Amygdala (tissue), 56 donors: ENCODE data around the gene EP400.

Experiments
- DNase-seq, 56 donors: peaks; one replicate each; lab custom pipeline; 2025; lab: John Stamatoyannopoulos, UW

EP400 gene, protein sequence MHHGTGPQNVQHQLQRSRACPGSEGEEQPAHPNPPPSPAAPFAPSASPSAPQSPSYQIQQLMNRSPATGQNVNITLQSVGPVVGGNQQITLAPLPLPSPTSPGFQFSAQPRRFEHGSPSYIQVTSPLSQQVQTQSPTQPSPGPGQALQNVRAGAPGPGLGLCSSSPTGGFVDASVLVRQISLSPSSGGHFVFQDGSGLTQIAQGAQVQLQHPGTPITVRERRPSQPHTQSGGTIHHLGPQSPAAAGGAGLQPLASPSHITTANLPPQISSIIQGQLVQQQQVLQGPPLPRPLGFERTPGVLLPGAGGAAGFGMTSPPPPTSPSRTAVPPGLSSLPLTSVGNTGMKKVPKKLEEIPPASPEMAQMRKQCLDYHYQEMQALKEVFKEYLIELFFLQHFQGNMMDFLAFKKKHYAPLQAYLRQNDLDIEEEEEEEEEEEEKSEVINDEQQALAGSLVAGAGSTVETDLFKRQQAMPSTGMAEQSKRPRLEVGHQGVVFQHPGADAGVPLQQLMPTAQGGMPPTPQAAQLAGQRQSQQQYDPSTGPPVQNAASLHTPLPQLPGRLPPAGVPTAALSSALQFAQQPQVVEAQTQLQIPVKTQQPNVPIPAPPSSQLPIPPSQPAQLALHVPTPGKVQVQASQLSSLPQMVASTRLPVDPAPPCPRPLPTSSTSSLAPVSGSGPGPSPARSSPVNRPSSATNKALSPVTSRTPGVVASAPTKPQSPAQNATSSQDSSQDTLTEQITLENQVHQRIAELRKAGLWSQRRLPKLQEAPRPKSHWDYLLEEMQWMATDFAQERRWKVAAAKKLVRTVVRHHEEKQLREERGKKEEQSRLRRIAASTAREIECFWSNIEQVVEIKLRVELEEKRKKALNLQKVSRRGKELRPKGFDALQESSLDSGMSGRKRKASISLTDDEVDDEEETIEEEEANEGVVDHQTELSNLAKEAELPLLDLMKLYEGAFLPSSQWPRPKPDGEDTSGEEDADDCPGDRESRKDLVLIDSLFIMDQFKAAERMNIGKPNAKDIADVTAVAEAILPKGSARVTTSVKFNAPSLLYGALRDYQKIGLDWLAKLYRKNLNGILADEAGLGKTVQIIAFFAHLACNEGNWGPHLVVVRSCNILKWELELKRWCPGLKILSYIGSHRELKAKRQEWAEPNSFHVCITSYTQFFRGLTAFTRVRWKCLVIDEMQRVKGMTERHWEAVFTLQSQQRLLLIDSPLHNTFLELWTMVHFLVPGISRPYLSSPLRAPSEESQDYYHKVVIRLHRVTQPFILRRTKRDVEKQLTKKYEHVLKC (N-terminal part only)

DNA sequence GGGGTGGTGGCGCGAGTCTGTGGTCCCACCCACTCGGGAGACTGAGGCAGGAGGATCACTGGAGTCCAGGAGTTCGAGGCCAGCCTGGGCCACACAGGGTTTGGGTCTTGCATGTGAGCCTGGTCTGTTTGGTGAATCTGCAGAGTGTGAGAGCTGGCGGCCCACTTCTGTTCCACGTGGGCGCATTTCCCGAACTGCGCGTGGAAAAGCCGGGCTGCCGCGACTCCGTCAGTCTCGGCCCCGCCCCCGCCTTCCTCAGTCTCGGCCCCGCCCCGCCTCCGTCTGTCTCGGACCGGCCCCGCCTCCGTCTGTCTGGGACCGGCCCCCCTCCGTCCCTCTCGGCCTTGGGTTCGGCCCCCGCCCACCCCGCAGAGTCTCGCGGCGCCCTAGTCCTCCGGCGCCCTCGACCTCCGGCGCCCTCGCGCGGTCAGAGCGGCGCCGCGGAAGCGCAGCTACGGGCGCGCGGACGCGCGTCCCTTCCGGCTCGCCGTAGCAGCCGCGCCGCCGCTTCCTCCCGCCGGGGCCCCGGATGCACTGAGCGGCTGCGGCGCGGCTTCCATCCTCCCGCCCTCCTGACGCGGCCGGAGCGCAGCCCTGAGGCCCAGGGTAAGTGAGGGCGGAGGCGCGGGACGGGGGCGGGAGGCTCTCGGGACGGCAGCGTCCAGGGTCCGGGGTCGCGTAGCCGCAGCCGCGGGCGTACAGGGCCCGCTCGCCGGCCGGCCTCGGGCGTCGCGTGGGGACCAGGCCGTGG lies at the start of gene EP400:
TSS of gene EP400 (plus strand) at position 512 of the 751 bp plus-strand sequence. CDS start 10,678 bp downstream, outside the sequence.
- peak; percentile 39 to 93 (median 83) for DNase-seq

DNA sequence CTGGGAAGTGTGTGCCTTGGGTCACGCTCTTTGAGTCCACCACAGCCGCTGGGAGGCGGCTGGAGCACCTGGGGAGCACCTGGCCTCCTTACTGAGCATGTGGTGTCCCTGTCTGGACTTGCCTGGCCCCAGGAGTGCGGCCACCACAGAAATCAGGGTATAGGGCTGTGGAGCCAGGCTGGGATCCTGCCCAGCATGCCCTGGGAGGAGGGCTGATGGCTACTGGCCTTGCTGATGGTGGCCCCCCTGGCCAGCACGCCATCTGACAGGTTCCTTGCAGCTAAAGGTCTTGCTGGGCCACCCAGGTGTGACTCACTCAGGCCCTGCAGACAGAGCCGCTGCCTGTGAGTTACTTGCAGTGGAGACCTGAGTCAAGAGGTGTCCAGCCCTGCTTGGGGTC lies 49.3 kb upstream of the EP400 start:
- no peak for DNase-seq

DNA sequence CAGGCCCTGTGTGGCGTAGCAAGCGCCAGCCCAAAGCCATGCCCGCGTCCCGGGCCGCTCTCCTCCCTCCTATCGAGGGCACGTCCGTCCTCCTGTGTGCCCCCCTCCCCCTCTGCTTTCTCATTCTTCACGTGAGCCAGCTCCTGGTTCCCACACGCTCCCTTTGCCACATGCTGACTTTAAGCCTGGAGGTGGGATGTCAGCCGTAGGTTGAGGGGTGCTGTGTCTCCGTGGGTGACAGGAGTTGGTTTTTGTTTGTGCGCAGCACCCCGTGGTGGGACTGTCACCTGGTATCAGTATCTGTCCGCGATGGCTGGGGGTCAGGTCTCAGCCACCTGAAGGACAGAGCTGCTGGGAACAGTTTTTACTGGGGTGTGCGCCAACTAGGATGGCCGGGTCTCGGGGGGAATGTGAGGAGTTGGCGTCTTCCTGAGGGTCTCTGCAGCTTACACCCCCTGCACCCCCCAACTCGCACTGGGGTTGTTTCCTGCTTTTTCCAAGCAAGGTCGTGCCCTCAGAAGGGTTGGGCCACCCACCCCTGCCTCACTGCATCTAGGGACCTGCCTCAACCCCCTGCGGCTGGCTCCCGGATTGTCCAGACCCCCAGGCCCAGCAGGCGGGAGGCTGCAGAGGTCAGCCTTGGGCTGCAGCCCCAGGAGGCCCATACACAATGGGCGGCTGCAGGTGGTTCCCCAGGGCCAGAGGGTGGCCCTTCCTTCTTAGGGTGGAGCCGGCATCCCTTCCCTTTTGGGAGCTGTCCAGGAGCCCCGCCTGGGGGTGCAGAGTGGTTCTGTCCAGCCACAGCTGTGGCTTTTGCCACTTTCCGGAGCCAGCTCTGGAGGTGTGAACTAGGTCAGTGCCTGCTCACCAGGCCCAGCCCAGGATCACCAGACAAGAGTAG lies 48.1 kb upstream of the EP400 start:
- no peak for DNase-seq

DNA sequence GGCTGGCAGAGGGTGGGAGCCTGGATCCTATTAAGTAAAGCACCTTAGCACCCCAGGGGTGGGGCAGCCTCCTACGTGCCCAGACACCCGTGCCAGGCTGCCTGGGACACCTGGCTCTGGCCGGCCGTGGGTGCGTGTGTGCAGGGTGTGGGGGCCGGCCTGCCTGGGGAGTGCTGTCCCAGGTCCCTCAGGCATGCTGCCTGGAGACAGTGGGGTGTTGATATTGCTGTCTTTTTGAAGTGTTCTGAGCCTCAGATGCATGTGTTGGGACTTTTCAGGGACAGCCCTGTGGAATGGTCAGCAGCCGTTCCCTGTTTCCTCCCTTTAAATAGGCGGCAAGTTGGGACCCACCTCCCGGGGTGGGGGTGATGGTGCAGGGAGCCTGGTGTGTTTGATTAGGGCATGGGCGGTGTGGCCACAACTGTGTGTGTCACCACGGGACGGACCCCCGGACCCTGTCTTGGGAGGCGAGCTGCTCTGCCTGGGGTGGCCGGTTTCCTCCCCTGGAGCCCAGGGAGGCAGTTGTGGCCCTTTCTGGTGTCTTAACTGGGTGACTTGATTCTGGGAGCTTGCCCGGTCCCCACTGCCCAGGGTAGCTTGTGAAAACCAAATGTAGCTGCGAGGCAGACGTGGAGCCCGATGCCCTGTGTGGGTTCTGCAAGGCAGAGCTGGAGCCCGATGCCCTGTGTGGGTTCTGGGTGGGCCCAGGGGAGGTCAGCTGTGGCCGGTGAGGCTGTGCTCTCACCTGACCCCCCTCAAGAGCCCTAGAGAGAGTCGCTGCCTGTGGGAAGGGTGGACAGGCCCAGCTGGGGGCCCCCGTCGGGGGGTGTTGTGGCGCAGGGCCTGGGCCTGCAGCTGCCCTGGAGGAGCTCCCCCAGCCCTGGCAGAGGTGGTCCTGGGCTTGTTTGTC lies 47.2 kb upstream of the EP400 start:
- DNase-seq: no peak

DNA sequence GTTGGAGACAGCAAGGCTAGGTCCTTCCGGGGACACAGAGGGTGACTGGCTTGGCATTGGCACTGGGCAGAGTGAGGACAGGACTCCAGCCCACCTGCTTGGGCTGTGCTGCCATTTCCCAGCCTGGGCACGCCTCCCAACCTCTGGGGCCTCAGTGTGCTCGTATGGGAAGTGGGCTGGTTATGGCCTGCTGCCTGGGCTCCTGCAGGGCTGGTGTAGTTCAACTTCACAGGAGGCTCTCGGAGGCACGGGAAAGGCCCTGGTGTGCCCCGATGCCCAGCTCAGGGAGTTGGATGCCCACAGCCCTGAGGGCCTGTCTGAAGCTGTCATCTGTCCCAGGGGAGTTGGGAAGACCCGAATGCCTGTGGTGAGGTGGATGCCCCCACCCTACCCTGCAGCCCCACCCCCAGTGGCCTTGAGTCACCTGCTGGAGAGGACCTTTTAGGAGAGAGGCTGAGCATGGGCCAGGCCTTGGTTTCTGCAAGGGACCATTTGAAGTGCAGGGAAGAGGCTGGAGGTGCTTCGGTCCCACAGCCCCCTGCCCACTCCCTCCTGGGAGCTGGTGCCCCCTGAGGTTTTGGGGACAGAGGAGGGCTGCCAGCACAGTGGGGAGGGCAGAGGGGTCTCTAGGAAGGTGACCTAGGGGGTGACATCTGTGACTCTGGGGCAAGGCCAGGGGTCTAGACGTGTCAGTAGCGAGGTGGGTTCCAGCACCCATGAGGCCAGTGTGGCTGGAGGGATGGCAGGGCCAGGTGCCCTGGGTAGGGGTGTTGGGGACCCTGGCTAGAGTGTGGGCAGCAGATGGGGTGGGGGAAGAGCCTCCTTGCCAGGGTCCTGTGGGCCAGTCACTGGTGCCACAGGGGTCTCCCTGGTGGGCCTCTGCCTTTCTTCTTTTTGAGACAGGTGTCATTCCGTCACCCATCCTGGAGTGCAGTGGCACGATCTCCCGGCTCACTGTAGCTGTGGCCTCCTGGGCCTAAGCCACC lies 46.2 kb upstream of the EP400 start:
- no peak for DNase-seq

DNA sequence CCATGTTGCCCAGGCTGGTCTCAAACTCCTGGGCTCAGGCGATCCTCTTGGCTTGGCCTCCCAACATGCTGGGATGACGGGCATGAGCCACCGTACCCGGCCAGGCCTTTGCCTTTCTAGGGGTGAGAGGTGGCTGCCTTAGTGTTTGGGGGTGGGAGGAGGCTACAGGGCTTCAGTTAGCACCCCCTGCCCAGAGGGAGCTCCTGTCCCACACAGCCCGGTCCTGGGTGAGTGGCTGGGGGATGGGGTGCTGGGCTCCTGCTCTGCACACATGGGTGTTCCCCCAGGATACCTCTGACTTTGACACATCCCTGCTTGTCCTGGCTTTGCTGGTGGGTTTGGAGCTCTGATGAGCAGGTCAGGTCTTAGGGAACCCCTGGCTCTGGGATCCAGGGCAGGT lies 45.4 kb upstream of the EP400 start:
- DNase-seq: no peak

DNA sequence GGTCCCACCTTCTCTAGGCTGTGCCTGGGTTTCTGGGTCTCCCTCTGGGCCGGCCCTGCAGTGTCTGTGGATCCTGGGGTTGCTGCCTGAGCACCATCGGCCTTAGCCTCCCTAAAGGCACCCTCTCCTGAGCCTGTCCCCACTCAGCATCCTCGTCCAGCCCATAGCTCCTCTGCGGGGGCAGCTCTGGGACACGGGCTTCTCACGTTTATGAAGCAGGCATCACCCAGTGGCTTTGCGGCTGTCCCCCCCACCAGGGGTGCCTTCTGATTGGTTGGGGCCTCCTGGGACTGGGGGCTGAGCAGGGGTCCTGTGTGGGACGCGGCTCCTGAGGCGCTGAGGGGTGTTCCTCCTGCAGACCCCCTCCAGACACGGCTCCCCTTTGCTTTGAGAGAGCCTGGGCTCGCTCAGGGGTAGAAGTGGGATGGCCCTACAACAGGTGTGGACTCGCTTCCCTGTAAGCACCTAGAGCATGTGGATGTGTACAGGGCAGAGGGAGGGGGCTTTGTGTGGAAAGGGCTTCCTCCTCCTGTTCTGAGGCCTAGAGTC lies 44.6 kb upstream of the EP400 start:
- no peak for DNase-seq

DNA sequence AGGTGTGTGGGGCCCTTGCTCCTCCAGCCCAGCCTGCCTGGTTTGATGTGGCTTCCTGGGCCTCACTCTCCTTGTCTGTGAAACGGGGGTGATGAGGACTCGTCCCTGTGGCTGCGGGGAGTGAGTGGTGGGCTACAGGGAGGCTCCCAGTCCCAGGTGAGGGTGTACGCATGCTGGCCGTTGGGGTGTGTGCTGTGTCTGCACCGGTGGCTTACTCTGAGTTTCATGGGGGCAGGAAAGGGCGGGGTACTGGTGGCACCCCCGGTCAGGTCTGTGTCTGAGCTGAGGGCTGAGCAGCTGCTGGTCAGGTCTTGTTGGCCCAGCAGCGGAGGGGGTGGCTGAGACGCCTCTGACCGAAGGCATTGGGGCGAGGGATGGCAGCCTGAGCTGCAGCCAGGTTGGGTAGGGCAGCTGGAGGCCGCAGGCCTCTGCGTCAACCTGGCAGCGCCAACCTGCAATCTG lies 44.1 kb upstream of the EP400 start:
- DNase-seq: no peak

DNA sequence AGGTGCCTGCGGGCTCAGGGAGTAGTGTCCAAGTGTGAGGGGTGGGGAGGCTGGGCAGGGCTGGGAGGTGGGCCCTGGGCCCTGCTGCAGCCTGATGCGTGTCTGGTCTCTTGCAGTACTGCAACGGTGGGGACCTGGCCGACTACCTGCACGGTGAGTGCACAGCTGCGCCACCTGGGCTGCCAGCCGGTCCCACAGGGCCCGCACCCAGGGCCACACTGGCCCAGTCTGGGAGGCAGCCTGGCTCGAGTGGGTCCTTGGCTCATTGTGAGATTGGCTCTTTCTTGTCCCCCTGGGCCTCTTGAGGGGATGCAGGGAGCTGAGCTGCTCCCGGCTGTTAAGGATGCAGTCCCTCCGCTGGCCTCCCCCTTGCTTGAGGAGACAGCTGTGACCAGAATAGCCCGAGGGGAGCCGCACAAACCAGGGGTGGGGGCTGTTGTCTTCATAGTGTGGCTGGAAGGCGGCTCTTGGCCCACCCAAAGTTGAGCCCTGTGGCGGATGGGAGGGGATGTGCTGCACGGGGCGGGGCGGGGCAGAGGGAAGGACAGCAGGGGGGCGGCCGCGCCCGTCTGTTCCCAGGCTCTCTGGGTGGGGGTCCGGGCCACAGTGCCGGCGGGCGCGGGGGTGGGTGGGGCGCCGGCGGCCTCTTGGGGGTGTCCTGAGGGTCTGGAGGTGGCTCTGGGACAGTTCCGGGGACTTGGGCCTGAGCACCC lies 42.2 kb upstream of the EP400 start:
- DNase-seq: no peak

DNA sequence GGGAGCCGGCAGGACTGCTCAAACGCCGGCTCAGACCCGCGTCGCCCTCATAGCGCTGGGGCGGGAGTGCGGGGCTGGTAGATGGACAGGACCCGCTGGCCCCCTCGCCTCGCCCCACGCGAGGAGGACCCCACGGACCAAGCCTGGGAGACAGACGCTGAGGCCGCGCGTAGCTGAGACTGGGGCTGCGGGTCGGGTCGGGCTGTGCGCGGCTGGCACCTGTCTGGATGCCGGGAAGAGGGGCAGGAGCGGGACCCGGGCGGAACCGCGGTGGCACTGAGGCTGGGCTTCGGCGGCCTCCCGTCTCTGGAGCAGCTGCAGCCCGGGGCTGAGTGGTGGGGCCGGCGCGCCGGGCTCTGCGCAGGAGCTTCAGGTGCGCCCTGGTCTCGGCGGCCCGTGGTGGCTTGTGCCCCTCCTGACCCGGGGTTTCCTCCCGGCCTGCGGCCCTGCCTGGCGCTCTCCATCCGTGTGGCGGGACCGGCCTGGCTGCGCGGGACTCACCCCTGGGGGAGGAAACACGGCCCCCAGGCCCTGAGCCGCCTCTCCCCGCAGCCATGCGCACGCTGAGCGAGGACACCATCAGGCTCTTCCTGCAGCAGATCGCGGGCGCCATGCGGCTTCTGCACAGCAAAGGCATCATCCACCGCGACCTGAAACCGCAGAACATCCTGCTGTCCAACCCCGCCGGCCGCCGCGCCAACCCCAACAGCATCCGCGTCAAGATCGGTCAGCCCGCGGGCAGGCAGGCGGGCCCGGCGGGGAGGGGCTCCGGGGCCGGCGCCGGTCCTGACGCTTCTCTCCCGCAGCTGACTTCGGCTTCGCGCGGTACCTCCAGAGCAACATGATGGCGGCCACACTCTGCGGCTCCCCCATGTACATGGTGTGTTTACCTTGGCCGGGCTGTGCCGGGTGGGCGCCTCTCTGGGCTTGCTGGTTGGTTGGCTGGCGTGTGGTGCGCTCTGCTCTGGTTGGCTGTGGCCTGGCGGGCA lies 41.4 kb upstream of the EP400 start:
- DNase-seq: no peak

DNA sequence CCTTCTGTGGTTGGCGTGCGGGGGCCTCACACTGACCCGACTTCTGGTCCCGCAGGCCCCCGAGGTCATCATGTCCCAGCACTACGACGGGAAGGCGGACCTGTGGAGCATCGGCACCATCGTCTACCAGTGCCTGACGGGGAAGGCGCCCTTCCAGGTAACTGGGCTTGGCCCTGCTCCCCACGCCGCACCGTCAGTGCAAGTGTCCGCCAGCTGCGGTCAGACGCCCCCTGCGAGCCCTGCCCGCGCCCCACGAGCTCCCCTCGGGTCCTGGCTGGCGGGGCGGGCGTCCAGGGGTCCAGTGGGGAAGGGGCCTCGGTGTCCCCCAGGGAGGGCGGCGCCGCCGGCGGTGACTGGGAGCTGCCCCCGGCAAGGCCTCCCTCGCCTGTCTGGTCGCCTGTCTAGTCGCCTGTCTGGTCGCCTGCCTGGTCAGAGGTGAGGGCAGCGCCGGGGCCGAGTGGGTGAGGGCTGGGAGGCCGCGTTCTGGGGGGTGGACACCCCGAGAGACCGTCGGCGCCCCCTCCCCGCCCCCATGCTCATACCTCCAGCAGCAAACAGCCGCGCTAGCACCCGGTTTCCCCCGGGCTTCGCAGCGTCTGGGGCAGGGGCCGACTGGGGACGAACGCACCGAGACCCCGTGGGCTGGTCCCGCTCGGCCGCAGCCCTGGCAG lies 40.5 kb upstream of the EP400 start:
- DNase-seq: no peak

DNA sequence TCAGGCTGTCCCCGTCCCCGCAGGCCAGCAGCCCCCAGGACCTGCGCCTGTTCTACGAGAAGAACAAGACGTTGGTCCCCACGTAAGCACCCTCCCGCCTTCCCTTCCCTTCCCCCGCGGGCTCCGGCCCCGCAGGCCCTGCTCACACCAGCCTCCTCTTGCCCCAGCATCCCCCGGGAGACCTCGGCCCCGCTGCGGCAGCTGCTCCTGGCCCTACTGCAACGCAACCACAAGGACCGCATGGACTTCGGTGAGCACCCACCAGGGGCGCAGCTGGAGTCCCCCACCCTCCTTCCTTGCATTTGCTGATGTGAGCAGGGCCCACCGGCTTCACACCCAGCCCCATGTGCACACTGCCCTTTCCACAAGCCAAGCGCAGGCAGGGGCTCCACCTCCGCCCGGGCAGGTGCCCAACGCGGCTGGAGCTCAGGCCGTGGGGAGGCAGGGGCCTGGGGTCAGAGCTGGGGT lies 40.0 kb upstream of the EP400 start:
- DNase-seq: no peak

DNA sequence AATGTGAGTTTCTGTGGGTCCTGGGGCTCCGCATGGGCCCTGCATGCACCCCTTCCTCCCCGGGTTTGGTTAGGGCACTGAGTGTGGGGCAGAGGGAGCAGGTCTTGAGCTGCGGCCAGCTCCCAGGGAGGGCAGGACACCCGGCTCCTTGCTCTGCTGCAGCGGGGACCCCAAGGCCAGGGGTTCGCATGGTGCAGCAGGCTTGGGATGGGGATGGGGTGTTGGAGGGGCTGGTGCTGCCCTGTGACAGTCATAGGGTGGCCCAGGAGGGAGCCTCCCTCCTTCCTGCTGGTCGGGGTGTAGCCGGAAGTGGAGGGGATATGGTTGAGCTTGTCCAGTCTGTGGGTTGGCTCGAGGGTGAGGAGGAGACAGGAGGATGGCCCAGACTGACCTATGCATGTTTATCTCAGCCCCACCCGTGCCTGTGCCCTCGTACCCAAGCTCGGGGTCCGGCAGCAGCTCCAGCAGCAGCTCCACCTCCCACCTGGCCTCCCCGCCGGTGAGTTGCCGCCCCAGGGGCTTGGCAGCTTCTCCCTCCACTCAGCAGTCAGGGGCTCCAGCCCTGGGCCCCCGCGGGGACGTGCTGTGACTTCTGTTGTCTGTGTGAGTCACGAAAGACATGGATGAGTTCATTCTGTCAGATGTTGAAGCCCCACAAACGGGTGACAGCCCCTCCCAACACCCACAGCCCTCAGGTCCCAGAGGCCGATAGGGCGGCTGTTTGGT lies 39.3 kb upstream of the EP400 start:
- no peak for DNase-seq
